B cell (primary cell): ENCODE results near the gene SNTG2. TPM values are rescaled to one million over a fixed set of nuclear protein-coding genes. Genes with fewer than 3 reads are reported as not detected.
A peak's percentile ranks its signal among the peaks of the same experiment; 100 is the strongest.

Source experiments
- ATAC-seq: fragments of 200-7000 bp; cut with Tn5 transposase; one replicate; pipeline ENCODE4 v1.10.0; 2021; ENCODE audit warnings: low read depth, mild to moderate bottlenecking, moderate number of reproducible peaks, moderate library complexity
- CTCF ChIA-PET: fragments of 350-600 bp; sonication (Branson Sonifier 250); formaldehyde crosslinking; loops from one replicate; lab custom pipeline; 2021; ENCODE audit warnings: antibody characterized with exemption, inconsistent platforms; lab: Charles Lee
- POLR2A ChIA-PET: fragments of 350-600 bp; sonication (Branson Sonifier 250); formaldehyde crosslinking; loops from one replicate; lab custom pipeline; 2021; ENCODE audit warnings: antibody characterized with exemption; lab: Charles Lee
- DNase-seq: peaks from one replicate; pipeline ENCODE4 v3.0.0; 2013
- H2AFZ ChIP-seq: 2 replicates; pipeline ENCODE4 v1.6.1; 2012; ENCODE audit warnings: mild to moderate bottlenecking, low read depth, low read length; ENCODE audit not compliant: insufficient read depth, poor library complexity, severe bottlenecking
- H3K27ac ChIP-seq, 2 donors: 1 replicate in 1 of 2; 2 replicates in 1 of 2; pipeline ENCODE4 v1.5.1; 2012 to 2013; ENCODE audit warnings: low read length in 2 of 2, mild to moderate bottlenecking in 2 of 2, moderate library complexity in 1 of 2
- H3K27me3 ChIP-seq, 4 experiments: fragments of 200-600 bp in 1 of 4; sonication (generic) in 1 of 4; replicated peaks in 1 of 4; 1 replicate in 2 of 4; 2 replicates in 2 of 4; pipeline versions ENCODE4 v1.6.1 to v1.7.0; 2013 to 2016; ENCODE audit warnings: low read length in 3 of 4, mild to moderate bottlenecking in 2 of 4, mixed read lengths in 1 of 4, moderate library complexity in 1 of 4; ENCODE audit not compliant: insufficient read depth in 4 of 4, control insufficient read depth in 3 of 4; ENCODE audit errors: control extremely low read depth in 1 of 4
- H3K36me3 ChIP-seq, 2 experiments: replicated peaks in 1 of 2; 1 replicate in 1 of 2; 2 replicates in 1 of 2; pipeline versions ENCODE4 v1.6.1 to v1.7.1; 2013; ENCODE audit warnings: low read length in 1 of 2; ENCODE audit not compliant: insufficient read depth in 2 of 2, control insufficient read depth in 1 of 2; ENCODE audit errors: control extremely low read depth in 1 of 2, extremely low read depth in 1 of 2
- H3K4me1 ChIP-seq, 2 donors: fragments of 200-600 bp in 1 of 2; sonication (generic) in 1 of 2; 1 replicate in 1 of 2; 2 replicates in 1 of 2; pipeline versions ENCODE4 v1.5.1 to v1.6.1; 2013 to 2017; ENCODE audit warnings: low read length in 2 of 2; ENCODE audit not compliant: control insufficient read depth in 2 of 2, insufficient read depth in 2 of 2
- H3K4me2 ChIP-seq: replicated peaks from 2 replicates; pipeline ENCODE3; 2012; ENCODE audit warnings: mild to moderate bottlenecking, low read depth, low read length; ENCODE audit not compliant: poor library complexity, severe bottlenecking
- H3K4me3 ChIP-seq, 5 experiments: fragments of 200-600 bp in 1 of 5; sonication (generic) in 1 of 5; 1 replicate in 3 of 5; 2 replicates in 2 of 5; pipeline versions ENCODE4 v1.5.1 to v1.7.0; 2011 to 2016; ENCODE audit warnings: low read length in 4 of 5, mild to moderate bottlenecking in 4 of 5, low read depth in 2 of 5, control low read depth in 1 of 5, moderate library complexity in 1 of 5; ENCODE audit not compliant: insufficient read depth in 1 of 5; ENCODE audit errors: control extremely low read depth in 1 of 5, extremely low read depth in 1 of 5
- H3K79me2 ChIP-seq: fragments of 200-600 bp; sonication (generic); one replicate; pipeline ENCODE4 v1.6.0; 2016; ENCODE audit warnings: low read length; ENCODE audit not compliant: control insufficient read depth, insufficient read depth
- H3K9ac ChIP-seq: fragments of 200-600 bp; sonication (generic); 2 replicates; pipeline ENCODE4 v1.6.1; 2017; ENCODE audit warnings: mild to moderate bottlenecking, low read length, moderate library complexity
- H3K9me3 ChIP-seq, 3 donors: one replicate each; pipeline versions ENCODE4 v1.6.1 to v1.7.1; 2013; ENCODE audit warnings: low read length in 2 of 3; ENCODE audit not compliant: control insufficient read depth in 2 of 3, insufficient read depth in 1 of 3; ENCODE audit errors: control extremely low read depth in 1 of 3
- H4K20me1 ChIP-seq: 2 replicates; pipeline ENCODE4 v1.6.0; 2012; ENCODE audit warnings: mild to moderate bottlenecking, low read length; ENCODE audit not compliant: insufficient read depth, control insufficient read depth, poor library complexity, severe bottlenecking
- H3K27ac Mint-ChIP-seq: one replicate; pipeline ENCODE4 v1.8.0; 2021; ENCODE audit warnings: mixed read lengths
- H3K27me3 Mint-ChIP-seq: one replicate; pipeline ENCODE4 v1.8.0; 2021; ENCODE audit warnings: mixed read lengths
- H3K4me1 Mint-ChIP-seq: one replicate; pipeline ENCODE4 v1.8.0; 2021; ENCODE audit warnings: mixed read lengths
- H3K4me3 Mint-ChIP-seq: one replicate; pipeline ENCODE4 v1.8.0; 2021; ENCODE audit warnings: mixed read lengths
- H3K9me3 Mint-ChIP-seq: one replicate; pipeline ENCODE4 v1.8.0; 2022; ENCODE audit warnings: mixed read lengths; ENCODE audit not compliant: insufficient read depth
- EZH2 ChIP-seq: IDR thresholded peaks from 2 replicates; pipeline ENCODE4 v1.6.1; 2012; ENCODE audit warnings: borderline replicate concordance, low read depth, mild to moderate bottlenecking, moderate library complexity, low read length; ENCODE audit not compliant: insufficient read depth, poor library complexity, severe bottlenecking
- WGBS: methylation state at CpG from one replicate; pipeline ENCODE4 v1.1.5; 2013; ENCODE audit warnings: missing lambda C conversion rate; ENCODE audit not compliant: insufficient coverage; 5-methylcytosine and 5-hydroxymethylcytosine counted together
- intact Hi-C: fragments of 100-400 bp; cut with micrococcal nuclease; formaldehyde crosslinking; loops from one replicate; pipeline ENCODE4 v1.10.0; 2022
- polyA plus RNA-seq: library from polyadenylated mRNA; depleted of rRNA; stranded (reverse); fragments of >200 nt; gene quantifications from 2 replicates; pipeline ENCODE4 v1.2.3, GENCODE V29; 2012
- total RNA-seq, 2 donors: library from RNA; stranded (reverse); fragments of 120-200 nt in 1 of 2; gene quantifications; 1 replicate in 1 of 2; 2 replicates in 1 of 2; pipeline versions ENCODE4 v1.2.3 to v1.2.4, GENCODE V29; 2013 to 2022
- TF ChIP-seq, protein P1 (sequence below): fragments of 200-600 bp; IDR thresholded peaks from one replicate; pipeline ENCODE4 v1.8.0; 2022; ENCODE audit warnings: antibody characterized with exemption, mild to moderate bottlenecking

Gene SNTG2
- total and polyA plus RNA-seq, 2 donors (not counting 1 experiment from before 2014, with no cell fraction given): 2.1 to 2.4 TPM

DNA sequence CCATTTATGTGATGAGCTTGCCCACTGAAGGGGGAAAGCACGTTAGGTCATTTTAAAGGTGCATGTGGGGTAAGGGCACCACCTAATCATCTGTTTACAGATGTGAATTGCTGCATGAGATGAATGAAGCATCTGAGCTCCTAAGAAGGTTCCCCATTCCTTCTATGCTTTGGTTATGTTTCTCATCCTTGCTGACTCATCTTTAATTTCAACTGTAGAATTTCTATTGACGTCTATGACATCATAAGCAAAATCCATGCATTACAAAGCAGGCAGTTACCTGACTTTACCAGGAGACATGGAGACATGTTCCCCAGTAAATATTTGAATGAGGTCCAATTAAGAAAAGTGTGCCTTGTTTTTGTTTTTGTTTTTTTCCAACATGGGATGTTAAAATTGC is 2.8 kb downstream of the SNTG2 start:
- CTCF ChIA-PET: no interaction called here
- H3K4me3 Mint-ChIP-seq: no peak overlapping the region
- no peak overlapping the region for H2AFZ ChIP-seq
- H3K4me3 ChIP-seq: no peak overlapping the region
- H3K27ac Mint-ChIP-seq: no peak overlapping the region
- no peak for DNase-seq
- H3K36me3 ChIP-seq: no peaks in the 10 kb centered on the region
- peaks cover 49% of the 10 kb centered on the region for H3K27me3 Mint-ChIP-seq
- no peak for TF ChIP-seq EZH2
- TF ChIP-seq, protein P1, sequence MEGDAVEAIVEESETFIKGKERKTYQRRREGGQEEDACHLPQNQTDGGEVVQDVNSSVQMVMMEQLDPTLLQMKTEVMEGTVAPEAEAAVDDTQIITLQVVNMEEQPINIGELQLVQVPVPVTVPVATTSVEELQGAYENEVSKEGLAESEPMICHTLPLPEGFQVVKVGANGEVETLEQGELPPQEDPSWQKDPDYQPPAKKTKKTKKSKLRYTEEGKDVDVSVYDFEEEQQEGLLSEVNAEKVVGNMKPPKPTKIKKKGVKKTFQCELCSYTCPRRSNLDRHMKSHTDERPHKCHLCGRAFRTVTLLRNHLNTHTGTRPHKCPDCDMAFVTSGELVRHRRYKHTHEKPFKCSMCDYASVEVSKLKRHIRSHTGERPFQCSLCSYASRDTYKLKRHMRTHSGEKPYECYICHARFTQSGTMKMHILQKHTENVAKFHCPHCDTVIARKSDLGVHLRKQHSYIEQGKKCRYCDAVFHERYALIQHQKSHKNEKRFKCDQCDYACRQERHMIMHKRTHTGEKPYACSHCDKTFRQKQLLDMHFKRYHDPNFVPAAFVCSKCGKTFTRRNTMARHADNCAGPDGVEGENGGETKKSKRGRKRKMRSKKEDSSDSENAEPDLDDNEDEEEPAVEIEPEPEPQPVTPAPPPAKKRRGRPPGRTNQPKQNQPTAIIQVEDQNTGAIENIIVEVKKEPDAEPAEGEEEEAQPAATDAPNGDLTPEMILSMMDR: no peak
- peaks cover 0 to 15% (median 0%) of the 10 kb centered on the region in 3 donors for H3K9me3 ChIP-seq
- POLR2A ChIA-PET: no interaction called here
- WGBS: 88% methylated on average over 1 of the region's 2 CpGs
- ATAC-seq: no peak
- H3K4me1 Mint-ChIP-seq: peaks cover 17% of the 10 kb centered on the region
- H3K27me3 ChIP-seq: peaks cover 0 to 22% (median 13%) of the 10 kb centered on the region in 4 experiments
- H3K9ac ChIP-seq: no peak overlapping the region
- intact Hi-C loops: no loop called here
- H3K4me1 ChIP-seq: peaks cover 18% of the 10 kb centered on the region in 2 donors
- H3K27ac ChIP-seq: no peak overlapping the region
- H4K20me1 ChIP-seq: no peaks in the 10 kb centered on the region
- H3K9me3 Mint-ChIP-seq: no peaks in the 10 kb centered on the region
- H3K4me2 ChIP-seq: no peak overlapping the region
- H3K79me2 ChIP-seq: no peaks in the 10 kb centered on the region

DNA sequence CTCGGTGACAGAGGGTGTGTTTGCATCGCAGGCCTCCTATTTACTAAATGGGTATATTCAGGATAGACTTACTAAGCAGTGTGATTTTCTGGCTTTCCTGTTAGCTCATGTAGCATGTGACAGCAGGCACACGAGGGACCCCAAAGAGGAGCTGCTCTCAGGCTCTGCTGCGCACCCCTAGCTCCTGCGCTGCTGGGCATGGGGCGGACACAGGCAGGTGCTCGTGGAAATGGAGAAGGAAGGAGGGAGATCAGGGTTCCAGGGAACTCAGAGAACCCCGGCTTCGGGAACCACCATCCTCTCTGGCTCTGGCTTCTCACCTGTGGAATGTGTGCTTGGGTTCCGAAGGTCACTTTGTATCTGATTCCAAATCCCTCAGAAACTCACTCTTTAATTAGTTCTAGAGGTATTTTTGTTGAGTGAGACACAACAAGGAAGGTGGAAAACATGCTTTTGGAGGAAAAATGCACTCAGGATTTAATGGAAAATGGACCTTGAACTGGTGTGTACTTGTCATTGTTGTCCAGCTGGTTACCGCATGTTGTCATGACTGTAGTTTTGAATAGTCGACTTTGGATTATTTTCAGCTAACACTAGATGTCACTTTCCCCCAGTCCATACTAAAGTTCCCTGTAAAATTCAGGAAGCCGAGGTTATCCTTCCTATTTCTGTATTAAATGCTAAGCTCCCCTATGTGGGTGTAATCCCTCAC is 3.5 kb downstream of the SNTG2 start:
- ChIA-PET POLR2A (no interaction called here), CTCF (interaction anchor here (1.7 kb wide), 1 partner anchor 591 kb away, joined by 4 read pairs; no protein-coding TSS in a partner anchor)
- Histone ChIP-seq H3K4me1 (peaks cover 18% of the 10 kb centered on the region in 2 donors), H3K9me3 (peaks cover 0 to 15% (median 0%) of the 10 kb centered on the region in 3 donors), H4K20me1 (no peaks in the 10 kb centered on the region), H3K4me2 (no peak overlapping the region), H3K36me3 (no peaks in the 10 kb centered on the region), H3K27ac (no peak overlapping the region), H3K27me3 (peaks cover 0 to 22% (median 12%) of the 10 kb centered on the region in 4 experiments), H3K79me2 (no peaks in the 10 kb centered on the region), H2AFZ (no peak overlapping the region), H3K4me3 (no peak overlapping the region), H3K9ac (no peak overlapping the region)
- 94% methylated on average over 7 of the region's 13 CpGs for WGBS
- intact Hi-C loops: no loop called here
- Mint-ChIP-seq H3K27me3 (peaks cover 46% of the 10 kb centered on the region), H3K4me1 (peaks cover 20% of the 10 kb centered on the region), H3K4me3 (no peak overlapping the region), H3K9me3 (no peaks in the 10 kb centered on the region), H3K27ac (peak overlapping the region; percentile 20)
- TF ChIP-seq, protein P1: no peak
- TF ChIP-seq EZH2: no peak
- no peak for DNase-seq
- no peak for ATAC-seq
